GM18907 (cell line): ENCODE data around the gene CKAP2L.
"Not testable (repeated sequence)": the region's sequence is repeated elsewhere in the genome, so short reads cannot be mapped to it uniquely, and the experiment has no call there.

Experiments
- ATAC-seq: cut with Tn5 transposase; IDR thresholded peaks from one replicate; pipeline ENCODE4 v1.9.1; 2021; ENCODE audit warnings: mild to moderate bottlenecking, moderate library complexity; ENCODE audit not compliant: unreplicated experiment

The CKAP2L gene

GRCh38 chr2:112728029-112728362 is 36.4 kb downstream of the CKAP2L start:
- ATAC-seq: no peak

GRCh38 chr2:112727276-112728028 is 37.0 kb downstream of the CKAP2L start:
- ATAC-seq: no peak

GRCh38 chr2:112726487-112727190 is 37.8 kb downstream of the CKAP2L start:
- ATAC-seq: peak; percentile 79

- peak; percentile 61 for ATAC-seq
Measured at GRCh38 chr2:112725545-112726457, 38.6 kb downstream of the CKAP2L start.

- ATAC-seq: no peak
Measured at GRCh38 chr2:112724591-112725525, 39.6 kb downstream of the CKAP2L start.

- no peak for ATAC-seq
Measured at GRCh38 chr2:112723995-112724394, 40.4 kb downstream of the CKAP2L start.

GRCh38 chr2:112723547-112723940 is 40.9 kb downstream of the CKAP2L start:
- ATAC-seq: no peak

- ATAC-seq: no peak
Measured at GRCh38 chr2:112722816-112723546, 41.4 kb downstream of the CKAP2L start.

- no peak for ATAC-seq
Measured at GRCh38 chr2:112721819-112722522, 42.4 kb downstream of the CKAP2L start.

GRCh38 chr2:112720785-112721184 is 43.6 kb downstream of the CKAP2L start, which contains the start of gene NT5DC4:
Gene NT5DC4 (plus strand): TSS chr2:112721020. CDS start chr2:112721080, 60 bp downstream.
- ATAC-seq: no peak

GRCh38 chr2:112718863-112719370 is 45.5 kb downstream of the CKAP2L start:
- ATAC-seq: no peak

GRCh38 chr2:112716826-112717352 is 47.5 kb downstream of the CKAP2L start:
- not testable (repeated sequence) for ATAC-seq

- ATAC-seq: not testable (repeated sequence)
Measured at GRCh38 chr2:112716094-112716493, 48.3 kb downstream of the CKAP2L start.

- ATAC-seq: no peak
Measured at GRCh38 chr2:112714836-112715631, 49.4 kb downstream of the CKAP2L start.

GRCh38 chr2:112714331-112714730 is 50.1 kb downstream of the CKAP2L start:
- no peak for ATAC-seq

- ATAC-seq: no peak
Measured at GRCh38 chr2:112713926-112714325, 50.5 kb downstream of the CKAP2L start.

- ATAC-seq: no peak
Measured at GRCh38 chr2:112713585-112713925, 50.9 kb downstream of the CKAP2L start.
